HG03159 (cell line): ENCODE data around the gene SNRK.
"Not testable (repeated sequence)": the region's sequence is repeated elsewhere in the genome, so short reads cannot be mapped to it uniquely, and the experiment has no call there.

Experiments
- ATAC-seq: cut with Tn5 transposase; IDR thresholded peaks from one replicate; pipeline ENCODE4 v1.9.1; 2021; ENCODE audit warnings: mild to moderate bottlenecking, moderate library complexity; ENCODE audit not compliant: unreplicated experiment

SNRK gene

DNA sequence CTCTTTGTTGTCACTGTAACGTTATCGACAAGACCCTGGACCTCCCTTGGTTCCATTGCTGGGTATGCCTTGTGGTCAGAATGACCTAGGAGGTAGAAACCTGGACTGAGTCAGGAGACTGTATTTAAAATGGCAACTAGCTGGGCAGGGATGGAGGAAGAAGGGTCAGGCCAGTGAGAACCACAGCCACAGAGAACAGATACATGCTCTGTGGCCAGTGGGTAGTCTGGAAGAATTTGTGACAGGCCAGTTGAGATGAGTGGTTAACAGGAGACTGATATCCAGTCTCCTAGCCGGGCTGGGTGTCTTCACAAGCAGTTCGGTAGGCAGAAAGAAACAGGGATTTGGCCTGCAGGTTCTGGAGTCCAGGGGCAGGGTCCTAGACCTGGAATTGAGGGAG lies 58.9 kb downstream of the SNRK start:
- no peak for ATAC-seq

- no peak for ATAC-seq
Observed at GRCh38 chr3:43345877-43346276, 59.5 kb downstream of the SNRK start.

DNA sequence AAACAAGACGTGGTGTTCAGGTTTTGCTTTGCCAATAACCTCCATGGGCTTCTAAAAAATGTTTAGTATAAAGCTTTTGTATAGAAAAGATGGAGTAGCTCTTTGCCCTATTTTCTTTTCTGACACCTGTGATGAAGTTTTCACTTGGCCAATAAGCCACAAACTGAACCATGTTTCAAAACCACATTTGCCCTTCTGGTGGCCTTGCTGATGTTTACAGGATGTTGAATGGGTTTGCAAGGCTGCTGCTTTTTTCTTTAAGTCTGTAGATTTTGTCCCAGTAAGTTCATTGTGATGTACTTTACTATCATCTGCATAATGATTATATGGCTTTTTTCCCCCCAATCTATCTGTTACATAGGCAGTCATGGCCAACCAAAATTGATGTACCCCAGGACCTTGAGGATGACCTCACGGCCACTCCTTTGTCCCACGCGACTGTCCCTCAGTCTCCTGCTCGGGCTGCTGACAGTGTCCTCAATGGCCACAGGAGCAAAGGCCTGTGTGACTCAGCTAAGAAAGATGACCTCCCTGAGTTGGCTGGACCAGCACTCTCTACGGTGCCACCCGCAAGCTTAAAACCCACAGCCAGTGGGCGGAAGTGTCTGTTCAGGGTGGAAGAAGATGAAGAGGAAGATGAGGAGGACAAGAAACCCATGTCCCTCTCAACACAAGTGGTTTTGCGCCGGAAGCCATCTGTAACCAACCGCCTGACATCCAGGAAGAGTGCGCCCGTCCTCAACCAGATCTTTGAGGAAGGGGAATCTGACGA lies 60.8 kb downstream of the SNRK start:
- no peak for ATAC-seq

DNA sequence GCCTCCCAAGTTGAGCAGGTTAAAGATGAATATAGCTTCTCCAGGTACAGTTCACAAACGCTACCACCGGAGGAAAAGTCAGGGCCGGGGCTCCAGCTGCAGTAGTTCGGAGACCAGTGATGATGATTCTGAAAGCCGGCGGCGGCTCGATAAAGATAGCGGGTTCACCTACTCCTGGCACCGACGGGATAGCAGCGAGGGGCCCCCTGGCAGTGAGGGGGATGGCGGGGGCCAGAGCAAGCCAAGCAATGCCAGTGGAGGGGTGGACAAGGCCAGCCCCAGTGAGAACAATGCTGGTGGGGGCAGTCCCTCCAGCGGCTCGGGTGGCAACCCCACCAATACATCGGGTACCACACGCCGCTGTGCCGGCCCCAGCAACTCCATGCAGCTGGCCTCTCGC lies 61.4 kb downstream of the SNRK start:
- ATAC-seq = no peak

GRCh38 chr3:43348350-43348749 lies 62.0 kb downstream of the SNRK start:
- no peak for ATAC-seq

DNA sequence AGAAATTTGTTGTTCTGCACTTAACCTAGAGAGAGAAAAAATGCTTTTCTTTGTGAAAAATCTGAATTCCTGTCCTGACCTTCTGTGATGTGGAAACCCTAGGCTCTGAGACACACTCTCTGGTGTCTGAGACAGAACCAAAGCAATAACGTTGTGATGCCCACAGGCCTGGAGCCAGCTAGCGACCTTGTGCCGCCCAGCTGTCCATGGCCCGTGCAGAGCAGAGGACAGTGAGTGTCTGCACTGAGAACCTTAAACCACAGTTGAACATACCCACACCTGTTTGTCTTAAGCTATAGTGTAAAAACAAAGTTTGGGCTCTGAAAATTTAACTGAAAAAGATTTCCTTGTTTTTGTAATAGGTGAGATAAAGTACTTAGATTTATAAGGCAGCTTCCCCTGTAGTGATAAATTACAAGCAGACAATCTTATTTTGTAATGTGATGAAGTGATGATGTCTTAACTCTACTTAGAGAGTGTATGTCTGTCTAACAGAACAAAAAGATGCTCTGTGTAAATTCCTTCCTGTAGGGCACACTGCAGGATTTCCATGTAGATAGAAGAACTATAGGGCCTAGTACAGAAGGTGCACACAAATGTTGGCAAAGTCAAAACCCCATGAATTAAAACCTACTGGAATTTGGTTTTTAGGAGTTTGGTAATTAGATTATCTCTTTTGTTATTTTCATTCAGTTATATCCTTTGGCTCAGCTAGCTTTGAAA lies 62.7 kb downstream of the SNRK start:
- ATAC-seq = no peak

DNA sequence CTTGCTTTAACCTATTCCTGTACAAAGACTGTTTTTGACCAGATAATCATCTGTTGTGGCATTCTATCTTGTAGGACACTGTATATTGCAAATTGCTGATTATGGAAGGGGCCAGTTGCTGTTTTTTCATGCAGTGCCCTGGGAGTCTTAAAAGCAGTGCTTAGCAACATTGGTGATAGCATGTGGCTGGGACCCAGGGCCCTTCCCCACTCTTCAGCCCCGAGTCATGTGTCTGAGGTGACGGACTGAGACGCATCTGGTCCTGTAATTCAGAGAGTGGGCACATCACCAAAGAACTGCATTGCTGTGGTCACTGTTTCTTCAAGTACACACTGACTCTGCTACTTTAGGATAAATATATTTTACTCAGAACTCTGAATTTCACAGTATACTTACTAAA lies 63.4 kb downstream of the SNRK start:
- ATAC-seq = no peak

DNA sequence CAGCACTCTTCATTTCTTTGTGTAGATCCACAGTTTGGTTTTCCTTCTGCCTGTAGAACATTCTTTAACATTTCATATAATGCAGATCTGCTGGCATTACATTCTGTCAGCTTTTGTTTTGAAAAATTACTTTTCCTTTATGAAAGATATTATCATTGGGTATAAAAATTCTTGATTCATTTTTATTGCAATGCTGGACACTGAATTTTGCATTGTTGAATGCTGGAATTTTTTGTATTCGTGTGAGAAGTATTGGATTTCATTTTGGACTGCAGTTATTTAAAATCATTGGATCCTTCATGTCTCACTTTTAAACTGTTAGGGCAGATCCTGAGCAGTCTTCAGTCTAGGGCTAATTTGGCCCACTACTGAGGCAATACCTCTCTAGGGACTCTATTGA lies 67.1 kb downstream of the SNRK start:
- no peak for ATAC-seq

DNA sequence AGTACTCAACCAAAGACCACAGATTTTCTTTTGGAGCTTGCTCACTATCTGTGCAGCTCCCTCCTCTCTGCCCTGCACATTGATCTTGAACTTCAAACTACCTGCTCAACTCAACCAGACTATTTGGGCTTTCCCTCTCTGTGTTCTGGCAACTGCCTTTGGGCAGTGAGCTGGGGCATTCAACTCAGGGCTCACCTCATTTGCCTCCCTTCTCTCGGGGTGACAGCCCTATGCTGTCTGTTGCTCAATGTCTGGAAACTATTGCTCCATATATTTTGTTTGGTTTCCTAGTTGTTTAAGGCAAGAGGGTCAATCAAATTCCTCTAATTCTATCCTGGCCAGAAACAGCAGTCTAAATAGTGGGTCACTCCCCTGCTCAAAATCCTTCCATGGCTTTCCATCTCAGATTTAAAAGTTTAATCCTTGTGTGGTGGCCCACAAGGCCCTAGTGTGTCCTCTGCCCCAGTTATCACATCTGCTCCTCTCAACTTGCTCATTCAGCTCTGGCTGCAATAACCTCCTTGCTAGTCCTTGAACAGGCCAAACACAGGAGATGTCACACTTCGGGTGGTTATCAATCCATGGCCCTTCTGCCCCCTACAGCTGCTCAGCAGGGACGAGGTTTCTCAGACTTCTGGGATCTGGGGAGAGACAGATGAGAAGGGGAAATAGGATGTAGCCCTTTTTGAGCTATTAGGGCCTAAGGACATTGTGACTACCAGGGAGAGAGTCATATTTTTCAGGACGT lies 67.8 kb downstream of the SNRK start:
- ATAC-seq = no peak

GRCh38 chr3:43356033-43356432 lies 69.7 kb downstream of the SNRK start:
- ATAC-seq = not testable (repeated sequence)

GRCh38 chr3:43361077-43361476 lies 74.7 kb downstream of the SNRK start:
- no peak for ATAC-seq

- no peak for ATAC-seq
Observed at GRCh38 chr3:43362183-43362582, 75.8 kb downstream of the SNRK start.

GRCh38 chr3:43362961-43363360 lies 76.6 kb downstream of the SNRK start:
- no peak for ATAC-seq

GRCh38 chr3:43363621-43364266 lies 77.4 kb downstream of the SNRK start:
- ATAC-seq = no peak

DNA sequence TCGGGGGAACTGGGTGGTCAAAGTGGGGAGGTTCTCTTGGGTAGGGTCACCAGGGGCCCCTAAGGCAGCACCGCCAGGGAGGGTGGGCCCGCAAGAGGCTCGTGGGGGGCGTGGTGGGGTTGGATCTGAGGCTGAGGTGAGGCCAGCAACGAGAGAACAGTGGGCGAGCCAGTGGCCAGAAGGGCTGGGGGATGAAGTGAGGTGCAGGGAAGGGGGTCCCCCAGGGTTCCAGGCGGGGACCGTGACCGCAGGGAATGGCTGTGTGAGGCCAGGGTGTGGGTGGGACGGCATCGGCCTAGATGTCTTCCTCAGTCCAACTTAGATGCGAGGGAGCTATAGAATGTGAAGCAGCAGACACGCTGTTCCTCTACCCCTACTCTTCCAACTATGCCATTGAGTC lies 78.2 kb downstream of the SNRK start:
- ATAC-seq = no peak

- ATAC-seq = no peak
Observed at GRCh38 chr3:43364926-43365325, 78.6 kb downstream of the SNRK start.

GRCh38 chr3:43365601-43366305 lies 79.4 kb downstream of the SNRK start:
- ATAC-seq = no peak

DNA sequence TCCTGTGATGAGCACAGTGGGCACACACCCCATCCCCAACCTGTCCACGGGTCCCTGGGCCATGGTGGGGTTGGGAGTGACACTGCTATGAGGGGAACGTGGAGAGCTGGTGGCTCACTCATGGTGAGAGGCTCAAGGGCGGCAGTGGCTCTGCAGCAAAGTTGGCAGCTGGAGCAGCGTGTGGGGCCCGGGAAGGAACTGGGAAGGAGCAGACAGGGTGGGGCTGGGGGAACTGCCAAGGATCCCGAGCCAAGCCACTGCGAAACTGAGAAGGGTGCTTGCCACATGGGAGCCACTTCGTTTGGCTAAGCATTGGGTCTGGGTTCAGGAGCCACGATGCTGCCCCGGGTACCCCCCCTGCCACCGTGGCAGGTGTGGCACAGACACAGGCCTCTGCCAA lies 80.1 kb downstream of the SNRK start:
- no peak for ATAC-seq

DNA sequence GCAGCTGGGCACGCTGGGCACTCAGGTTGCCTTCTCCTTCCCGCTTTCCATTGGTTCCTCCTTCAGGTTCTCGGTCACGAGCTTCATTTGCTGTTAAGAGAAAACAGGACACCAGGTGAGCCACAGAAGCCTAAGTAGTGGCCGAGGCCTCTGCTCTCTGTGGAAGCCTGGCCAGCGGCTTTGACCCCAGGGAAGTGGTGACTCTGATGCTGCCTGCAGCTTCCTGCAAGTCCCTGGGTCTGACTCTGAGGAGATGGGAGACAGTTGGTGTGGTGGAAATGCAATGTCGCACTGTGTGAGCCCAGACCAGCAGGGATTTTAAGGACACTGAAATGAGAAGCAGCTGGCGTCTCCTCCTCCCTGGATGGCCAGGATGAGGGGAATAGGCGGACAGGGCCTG lies 80.5 kb downstream of the SNRK start:
- no peak for ATAC-seq

DNA sequence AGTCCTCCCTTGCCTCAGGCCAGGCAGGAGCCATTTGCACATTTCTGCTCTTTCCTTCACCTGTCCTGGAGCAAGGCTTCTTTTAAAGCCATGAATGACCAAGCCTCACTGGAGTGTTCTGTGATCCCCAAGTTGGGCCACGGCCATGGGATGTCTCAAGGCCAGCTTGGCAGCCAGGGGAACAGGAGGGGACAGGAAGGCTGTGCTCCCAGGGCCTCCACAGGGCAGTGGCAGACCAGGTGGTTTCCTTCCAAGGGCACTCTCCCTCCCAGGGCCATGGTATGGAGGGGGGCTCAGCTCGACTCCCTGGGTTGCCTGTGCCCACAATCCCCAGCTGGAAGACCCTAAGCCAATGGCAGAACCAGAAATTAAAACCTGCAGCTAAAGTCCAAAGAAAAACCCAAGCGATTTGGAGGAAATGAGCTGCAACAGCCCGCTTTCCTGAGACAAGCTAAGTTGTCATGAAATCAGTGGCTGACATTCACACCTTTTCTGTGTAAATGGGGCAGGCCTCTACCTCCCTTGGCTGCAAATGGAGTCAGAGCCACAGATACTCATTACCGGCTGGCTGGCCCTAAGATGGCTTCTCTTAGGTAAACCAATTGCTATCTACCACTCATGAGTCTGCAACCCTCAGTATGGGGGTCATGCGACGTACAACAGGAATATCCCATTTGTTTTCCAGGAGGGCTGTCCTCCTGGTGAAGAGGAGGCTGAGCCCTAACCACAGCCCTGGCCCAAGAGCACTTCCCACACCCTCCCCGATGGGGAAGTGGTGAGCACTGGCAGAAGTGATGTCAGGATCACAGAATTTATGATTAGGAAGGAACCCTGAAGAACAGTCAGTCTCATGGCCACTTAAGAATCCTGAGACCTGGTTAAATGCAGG lies 83.3 kb downstream of the SNRK start:
- ATAC-seq = no peak
